SK-N-SH treated with all-trans-retinoic acid at 6 μM for 48 hours (cell line): ENCODE data around the gene TWSG1.

Experiments used
- ATAC-seq: fragments of 200-7000 bp; cut with Tn5 transposase; 3 replicates; pipeline ENCODE4 v1.9.1; 2020; ENCODE audit warnings: mild to moderate bottlenecking, moderate library complexity
- ARNTL ChIP-seq: fragments of 450-650 bp; formaldehyde crosslinking; IDR thresholded peaks from 2 replicates; pipeline ENCODE4 v1.5.0; 2020; ENCODE audit warnings: low read depth, mild to moderate bottlenecking, moderate library complexity, borderline replicate concordance
- BACH2 ChIP-seq: fragments of 250-450 bp; sonication (Bioruptor Pico); IDR thresholded peaks from 2 replicates; pipeline ENCODE4 v1.9.0; 2021; ENCODE audit warnings: mild to moderate bottlenecking, borderline replicate concordance
- CSDC2 ChIP-seq: fragments of 250-450 bp; sonication (Bioruptor Pico); IDR thresholded peaks from 2 replicates; pipeline ENCODE4 v1.5.0; 2020; ENCODE audit warnings: mild to moderate bottlenecking, moderate library complexity
- CSRNP3 ChIP-seq: fragments of 250-450 bp; sonication (Bioruptor Pico); IDR thresholded peaks from 2 replicates; pipeline ENCODE4 v1.5.1; 2021; ENCODE audit warnings: mild to moderate bottlenecking, moderate library complexity
- ESRRG ChIP-seq: fragments of 250-450 bp; sonication (Bioruptor Pico); IDR thresholded peaks from 2 replicates; pipeline ENCODE4 v1.6.1; 2021; ENCODE audit warnings: mild to moderate bottlenecking
- GLIS3 ChIP-seq: fragments of 250-450 bp; sonication (Bioruptor Pico); IDR thresholded peaks from 2 replicates; pipeline ENCODE4 v1.5.0; 2020; ENCODE audit warnings: mild to moderate bottlenecking, moderate library complexity
- ISL1 ChIP-seq: fragments of 250-450 bp; sonication (Bioruptor Pico); IDR thresholded peaks from 2 replicates; pipeline ENCODE4 v2.1.2; 2022; ENCODE audit warnings: mild to moderate bottlenecking, moderate library complexity
- OSR1 ChIP-seq: fragments of 250-450 bp; sonication (Bioruptor Pico); IDR thresholded peaks from 2 replicates; pipeline ENCODE4 v1.8.0; 2022; ENCODE audit warnings: moderate library complexity, mild to moderate bottlenecking, inconsistent platforms
- PPARA ChIP-seq: fragments of 250-450 bp; sonication (Bioruptor Pico); IDR thresholded peaks from 2 replicates; pipeline ENCODE4 v1.5.0; 2020; ENCODE audit warnings: mild to moderate bottlenecking, borderline replicate concordance
- RARB ChIP-seq: fragments of 250-450 bp; sonication (Bioruptor Pico); IDR thresholded peaks from 2 replicates; pipeline ENCODE4 v1.8.0; 2021; ENCODE audit warnings: mild to moderate bottlenecking, moderate library complexity
- SNAI2 ChIP-seq: fragments of 250-450 bp; sonication (Bioruptor Pico); IDR thresholded peaks from 2 replicates; pipeline ENCODE4 v1.5.0; 2020; ENCODE audit warnings: mild to moderate bottlenecking, moderate library complexity
- TCF4 ChIP-seq: fragments of 250-450 bp; sonication (Bioruptor Pico); IDR thresholded peaks from 2 replicates; pipeline ENCODE4 v1.8.0; 2021; ENCODE audit warnings: mild to moderate bottlenecking, moderate library complexity, borderline replicate concordance
- TOX ChIP-seq: fragments of 250-450 bp; sonication (Bioruptor Pico); IDR thresholded peaks from 2 replicates; pipeline ENCODE4 v1.8.0; 2021; ENCODE audit warnings: mild to moderate bottlenecking, moderate library complexity, borderline replicate concordance
- TSHZ2 ChIP-seq: fragments of 250-450 bp; sonication (Bioruptor Pico); IDR thresholded peaks from 2 replicates; pipeline ENCODE4 v1.5.0; 2020; ENCODE audit warnings: mild to moderate bottlenecking, moderate library complexity
- ZC3H10 ChIP-seq: fragments of 250-450 bp; sonication (Bioruptor Pico); IDR thresholded peaks from 2 replicates; pipeline ENCODE4 v1.5.1; 2021; ENCODE audit warnings: mild to moderate bottlenecking, moderate library complexity
- ZFP3 ChIP-seq: fragments of 250-450 bp; sonication (Bioruptor Pico); IDR thresholded peaks from 2 replicates; pipeline ENCODE4 v1.5.0; 2020; ENCODE audit warnings: mild to moderate bottlenecking, moderate library complexity
- ZFP30 ChIP-seq: fragments of 450-650 bp; formaldehyde crosslinking; IDR thresholded peaks from 2 replicates; pipeline ENCODE4 v1.5.0; 2022; ENCODE audit warnings: mild to moderate bottlenecking, moderate library complexity
- ZNF565 ChIP-seq: fragments of 450-650 bp; formaldehyde crosslinking; conservative IDR thresholded peaks from 2 replicates; pipeline ENCODE4 v1.5.0; 2020; ENCODE audit warnings: low read depth, mild to moderate bottlenecking, moderate library complexity
- ZNF70 ChIP-seq: fragments of 450-650 bp; formaldehyde crosslinking; IDR thresholded peaks from 2 replicates; pipeline ENCODE4 v1.5.0; 2020; ENCODE audit warnings: mild to moderate bottlenecking, moderate library complexity
- ZNF8 ChIP-seq: fragments of 450-650 bp; formaldehyde crosslinking; IDR thresholded peaks from 2 replicates; pipeline ENCODE4 v1.5.0; 2020; ENCODE audit warnings: mild to moderate bottlenecking, moderate library complexity
- TF ChIP-seq, protein P1 (sequence below): fragments of 250-450 bp; sonication (Bioruptor Pico); IDR thresholded peaks from 2 replicates; pipeline ENCODE4 v1.5.1; 2020; ENCODE audit warnings: low read depth, mild to moderate bottlenecking, moderate library complexity
- TF ChIP-seq, protein P2 (sequence below): fragments of 250-450 bp; sonication (Bioruptor Pico); IDR thresholded peaks from 2 replicates; pipeline ENCODE4 v1.8.0; 2020; ENCODE audit warnings: mild to moderate bottlenecking, moderate library complexity, borderline replicate concordance
- TF ChIP-seq, protein P3 (sequence below): fragments of 250-450 bp; sonication (Bioruptor Pico); IDR thresholded peaks from 2 replicates; pipeline ENCODE4 v1.8.0; 2021; ENCODE audit warnings: low read depth, mild to moderate bottlenecking, moderate library complexity, borderline replicate concordance

The TWSG1 gene

DNA sequence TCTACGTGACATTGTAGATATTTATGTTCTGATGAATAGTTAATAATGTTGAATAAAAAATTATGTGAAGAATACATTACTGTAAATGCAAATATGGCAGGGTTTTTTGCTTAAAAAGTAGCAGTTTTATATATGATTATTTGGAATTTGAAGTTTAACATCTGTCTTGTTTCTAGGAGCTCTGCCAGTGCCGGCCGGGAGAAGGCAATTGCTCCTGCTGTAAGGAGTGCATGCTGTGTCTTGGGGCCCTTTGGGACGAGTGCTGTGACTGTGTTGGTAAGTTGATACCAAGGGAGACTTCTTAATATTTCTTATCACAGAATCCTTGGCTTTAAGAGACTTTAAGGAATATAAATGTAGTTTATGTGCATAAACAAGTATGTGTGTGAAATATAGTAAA, 25.2 kb downstream of the TWSG1 start:
- TF ChIP-seq ZNF70 (CRISPR knock-in tag) (no peak), ZNF8 (CRISPR knock-in tag) (no peak), TOX (CRISPR knock-in tag) (no peak), CSDC2 (no peak), GLIS3 (CRISPR knock-in tag) (no peak), TSHZ2 (CRISPR knock-in tag) (no peak), ESRRG (no peak), ZNF565 (CRISPR knock-in tag) (no peak), ISL1 (CRISPR knock-in tag) (no peak), ZC3H10 (no peak), CSRNP3 (no peak), RARB (CRISPR knock-in tag) (no peak), PPARA (CRISPR knock-in tag) (no peak), BACH2 (CRISPR knock-in tag) (no peak), ZFP3 (CRISPR knock-in tag) (no peak), ARNTL (no peak), OSR1 (CRISPR knock-in tag) (no peak)
- TF ChIP-seq, protein P1, sequence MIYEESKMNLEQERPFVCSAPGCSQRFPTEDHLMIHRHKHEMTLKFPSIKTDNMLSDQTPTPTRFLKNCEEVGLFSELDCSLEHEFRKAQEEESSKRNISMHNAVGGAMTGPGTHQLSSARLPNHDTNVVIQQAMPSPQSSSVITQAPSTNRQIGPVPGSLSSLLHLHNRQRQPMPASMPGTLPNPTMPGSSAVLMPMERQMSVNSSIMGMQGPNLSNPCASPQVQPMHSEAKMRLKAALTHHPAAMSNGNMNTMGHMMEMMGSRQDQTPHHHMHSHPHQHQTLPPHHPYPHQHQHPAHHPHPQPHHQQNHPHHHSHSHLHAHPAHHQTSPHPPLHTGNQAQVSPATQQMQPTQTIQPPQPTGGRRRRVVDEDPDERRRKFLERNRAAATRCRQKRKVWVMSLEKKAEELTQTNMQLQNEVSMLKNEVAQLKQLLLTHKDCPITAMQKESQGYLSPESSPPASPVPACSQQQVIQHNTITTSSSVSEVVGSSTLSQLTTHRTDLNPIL (CRISPR knock-in tag): no peak
- TF ChIP-seq, protein P2, sequence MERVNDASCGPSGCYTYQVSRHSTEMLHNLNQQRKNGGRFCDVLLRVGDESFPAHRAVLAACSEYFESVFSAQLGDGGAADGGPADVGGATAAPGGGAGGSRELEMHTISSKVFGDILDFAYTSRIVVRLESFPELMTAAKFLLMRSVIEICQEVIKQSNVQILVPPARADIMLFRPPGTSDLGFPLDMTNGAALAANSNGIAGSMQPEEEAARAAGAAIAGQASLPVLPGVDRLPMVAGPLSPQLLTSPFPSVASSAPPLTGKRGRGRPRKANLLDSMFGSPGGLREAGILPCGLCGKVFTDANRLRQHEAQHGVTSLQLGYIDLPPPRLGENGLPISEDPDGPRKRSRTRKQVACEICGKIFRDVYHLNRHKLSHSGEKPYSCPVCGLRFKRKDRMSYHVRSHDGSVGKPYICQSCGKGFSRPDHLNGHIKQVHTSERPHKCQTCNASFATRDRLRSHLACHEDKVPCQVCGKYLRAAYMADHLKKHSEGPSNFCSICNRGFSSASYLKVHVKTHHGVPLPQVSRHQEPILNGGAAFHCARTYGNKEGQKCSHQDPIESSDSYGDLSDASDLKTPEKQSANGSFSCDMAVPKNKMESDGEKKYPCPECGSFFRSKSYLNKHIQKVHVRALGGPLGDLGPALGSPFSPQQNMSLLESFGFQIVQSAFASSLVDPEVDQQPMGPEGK (CRISPR knock-in tag): no peak
- TF ChIP-seq, protein P3, sequence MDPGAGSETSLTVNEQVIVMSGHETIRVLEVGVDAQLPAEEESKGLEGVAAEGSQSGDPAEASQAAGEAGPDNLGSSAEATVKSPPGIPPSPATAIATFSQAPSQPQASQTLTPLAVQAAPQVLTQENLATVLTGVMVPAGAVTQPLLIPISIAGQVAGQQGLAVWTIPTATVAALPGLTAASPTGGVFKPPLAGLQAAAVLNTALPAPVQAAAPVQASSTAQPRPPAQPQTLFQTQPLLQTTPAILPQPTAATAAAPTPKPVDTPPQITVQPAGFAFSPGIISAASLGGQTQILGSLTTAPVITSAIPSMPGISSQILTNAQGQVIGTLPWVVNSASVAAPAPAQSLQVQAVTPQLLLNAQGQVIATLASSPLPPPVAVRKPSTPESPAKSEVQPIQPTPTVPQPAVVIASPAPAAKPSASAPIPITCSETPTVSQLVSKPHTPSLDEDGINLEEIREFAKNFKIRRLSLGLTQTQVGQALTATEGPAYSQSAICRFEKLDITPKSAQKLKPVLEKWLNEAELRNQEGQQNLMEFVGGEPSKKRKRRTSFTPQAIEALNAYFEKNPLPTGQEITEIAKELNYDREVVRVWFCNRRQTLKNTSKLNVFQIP: no peak
- TF ChIP-seq, all 23 proteins: peak for 0
- no peak for ATAC-seq

DNA sequence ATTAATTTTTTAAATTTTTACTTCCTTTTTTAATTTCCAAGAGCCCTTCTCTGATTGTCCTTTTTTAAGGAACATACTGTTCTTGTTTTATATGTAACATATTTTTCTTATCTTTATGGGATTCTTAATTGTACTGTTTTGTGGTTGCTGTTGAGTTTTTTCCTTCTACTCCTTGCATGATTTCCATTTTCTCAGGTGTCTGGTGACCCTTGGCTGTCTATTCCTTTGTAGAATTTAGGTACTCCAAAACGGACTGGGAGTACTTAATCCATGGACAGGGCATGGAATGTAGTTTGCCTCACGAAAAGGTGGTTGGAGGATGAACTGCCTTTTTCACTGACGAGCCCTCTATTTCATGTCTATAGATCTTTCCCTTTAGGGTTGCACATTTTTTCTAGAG, 26.6 kb downstream of the TWSG1 start:
- ATAC-seq: no peak

DNA sequence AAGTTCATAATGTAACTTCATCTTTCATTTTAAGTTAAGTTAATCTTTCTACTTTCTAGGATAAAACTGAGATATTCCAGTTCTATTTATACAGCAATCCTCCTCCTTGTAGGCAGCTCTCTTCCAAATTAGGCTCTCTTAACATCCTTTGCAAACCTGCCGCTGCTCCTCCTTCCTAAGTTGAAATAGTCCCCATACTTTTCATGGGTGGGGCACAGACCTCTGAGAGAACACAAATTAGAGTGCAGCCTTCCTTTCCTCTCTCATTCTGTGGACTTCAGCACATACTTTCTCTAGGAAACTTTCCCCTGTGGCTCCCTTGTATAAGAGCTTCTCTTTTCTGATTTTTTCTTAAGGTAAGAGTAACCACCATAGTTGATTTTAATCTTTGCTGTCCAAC, 28.3 kb downstream of the TWSG1 start:
- no peak for ATAC-seq
- no peak for TF ChIP-seq GLIS3 (CRISPR knock-in tag)
- no peak for TF ChIP-seq BACH2 (CRISPR knock-in tag)
- TF ChIP-seq, protein P2 (CRISPR knock-in tag): no peak
- TF ChIP-seq TOX (CRISPR knock-in tag): no peak
- TF ChIP-seq SNAI2 (CRISPR knock-in tag): no peak
- no peak for TF ChIP-seq ISL1 (CRISPR knock-in tag)
- TF ChIP-seq ZNF8 (CRISPR knock-in tag): no peak
- no peak for TF ChIP-seq ZFP3 (CRISPR knock-in tag)
- no peak for TF ChIP-seq PPARA (CRISPR knock-in tag)
- no peak for TF ChIP-seq OSR1 (CRISPR knock-in tag)
- no peak for TF ChIP-seq CSDC2
- TF ChIP-seq TSHZ2 (CRISPR knock-in tag): no peak
- TF ChIP-seq TCF4: no peak
- TF ChIP-seq, protein P3: no peak

More for the DNA sequence above, 26.6 kb downstream of the TWSG1 start:
- TF ChIP-seq TOX (CRISPR knock-in tag) (no peak), ZFP30 (CRISPR knock-in tag) (no peak)
